Endothelial cell of umbilical vein (primary cell): ENCODE results near the gene MEA1. TPM values are rescaled to one million over a fixed set of nuclear protein-coding genes. Genes with fewer than 3 reads are reported as not detected.

Experiments used
- BruUV-seq: library from RNA; stranded (reverse); fragments of 400-500 nt; replicated peaks from 2 replicates; lab custom pipeline; 2021; lab: Mats Ljungman, UMichigan
- CTCF ChIA-PET: fragments of 300-600, 350-600 bp; sonication (Branson Sonifier 250); formaldehyde crosslinking; loops from one replicate; lab custom pipeline; 2021; ENCODE audit warnings: antibody characterized with exemption, inconsistent platforms; lab: Charles Lee
- POLR2A ChIA-PET: fragments of 300-600, 350-600 bp; sonication (Branson Sonifier 250); formaldehyde crosslinking; loops from one replicate; lab custom pipeline; 2021; ENCODE audit warnings: antibody characterized with exemption, inconsistent platforms; lab: Charles Lee
- DNase-seq: peaks from one replicate; pipeline ENCODE4 v3.0.0-alpha.2; 2011; ENCODE audit warnings: low read depth, low spot score
- FAIRE-seq: peaks from 2 replicates; lab custom pipeline; 2011; peaks lifted over from hg19 to GRCh38; lab: Jason Lieb, UNC
- H2AFZ ChIP-seq: 2 replicates; pipeline ENCODE4 v1.6.0; 2012; ENCODE audit warnings: low read depth, low read length, control low read depth, inconsistent platforms
- H3K27ac ChIP-seq: 2 replicates; pipeline ENCODE4 v1.5.1; 2011; ENCODE audit warnings: low read depth, mild to moderate bottlenecking, control low read depth, low read length, moderate library complexity; ENCODE audit not compliant: insufficient read depth
- H3K27me3 ChIP-seq, 2 experiments: 2 replicates each; pipeline versions ENCODE4 v1.6.0 to v1.6.1; 2011; ENCODE audit warnings: low read length in 2 of 2, mixed read lengths in 1 of 2; ENCODE audit not compliant: control insufficient read depth in 2 of 2, insufficient read depth in 2 of 2
- H3K36me3 ChIP-seq, 2 experiments: 2 replicates in 1 of 2; 3 replicates in 1 of 2; pipeline ENCODE4 v1.5.1; 2011; ENCODE audit warnings: low read length in 2 of 2, mild to moderate bottlenecking in 1 of 2, moderate library complexity in 1 of 2; ENCODE audit not compliant: control insufficient read depth in 2 of 2, insufficient read depth in 2 of 2; ENCODE audit errors: extremely low read depth in 1 of 2
- H3K4me1 ChIP-seq: 3 replicates; pipeline ENCODE4 v1.5.1; 2011; ENCODE audit warnings: mild to moderate bottlenecking, low read length; ENCODE audit not compliant: control insufficient read depth, insufficient read depth; ENCODE audit errors: extremely low read depth
- H3K4me2 ChIP-seq: 2 replicates; pipeline ENCODE4 v1.6.1; 2011; ENCODE audit warnings: low read length, control low read depth, mixed read lengths; ENCODE audit not compliant: insufficient read depth
- H3K4me3 ChIP-seq, 3 experiments: fragments of 200-600 bp in 1 of 3; sonication (generic), shearing (Covaris generic) in 1 of 3; replicated peaks in 1 of 3; 2 replicates each; pipeline ENCODE4 v1.5.1; 2011 to 2016; ENCODE audit warnings: control low read depth in 3 of 3, low read length in 3 of 3, mild to moderate bottlenecking in 2 of 3, inconsistent platforms in 1 of 3, low read depth in 1 of 3, moderate library complexity in 1 of 3; ENCODE audit not compliant: insufficient read depth in 1 of 3
- H3K79me2 ChIP-seq: 2 replicates; pipeline ENCODE4 v1.6.0; 2012; ENCODE audit warnings: low read length, inconsistent platforms; ENCODE audit not compliant: control insufficient read depth, insufficient read depth
- H3K9ac ChIP-seq: replicated peaks from 2 replicates; pipeline ENCODE3; 2011; ENCODE audit warnings: low read length, control low read depth; ENCODE audit not compliant: insufficient read depth; ENCODE audit errors: extremely low read depth
- H3K9me1 ChIP-seq: replicated peaks from 3 replicates; pipeline ENCODE4 v1.6.0; 2011; ENCODE audit warnings: mild to moderate bottlenecking, low read length; ENCODE audit not compliant: control insufficient read depth, insufficient read depth; ENCODE audit errors: extremely low read depth
- H3K9me3 ChIP-seq: replicated peaks from 2 replicates; pipeline ENCODE4 v1.5.1; 2012; ENCODE audit warnings: low read length, inconsistent platforms; ENCODE audit not compliant: control insufficient read depth, insufficient read depth
- H4K20me1 ChIP-seq: replicated peaks from 2 replicates; pipeline ENCODE3; 2011; ENCODE audit warnings: mild to moderate bottlenecking, low read length; ENCODE audit not compliant: control insufficient read depth, insufficient read depth; ENCODE audit errors: extremely low read depth
- EZH2 ChIP-seq: IDR thresholded peaks from 2 replicates; pipeline ENCODE4 v1.6.1; 2012; ENCODE audit warnings: borderline replicate concordance, low read depth, mild to moderate bottlenecking, moderate library complexity, low read length, inconsistent platforms; ENCODE audit not compliant: severe bottlenecking
- FOS ChIP-seq: IDR thresholded peaks from 2 replicates; pipeline ENCODE4 v1.6.1; 2011; ENCODE audit warnings: mild to moderate bottlenecking, low read length, moderate library complexity, borderline replicate concordance; ENCODE audit not compliant: insufficient read depth
- GATA2 ChIP-seq: IDR thresholded peaks from 2 replicates; pipeline ENCODE4 v1.7.0; 2011; ENCODE audit warnings: low read depth, mild to moderate bottlenecking, moderate library complexity, mixed read lengths, low read length; ENCODE audit not compliant: insufficient read length, insufficient read depth
- JUN ChIP-seq: IDR thresholded peaks from 2 replicates; pipeline ENCODE4 v1.6.1; 2011; ENCODE audit warnings: borderline replicate concordance, low read depth; ENCODE audit not compliant: insufficient read length, insufficient read depth
- MYC ChIP-seq: IDR thresholded peaks from one replicate; pipeline ENCODE4 v1.6.1; 2011; ENCODE audit warnings: mild to moderate bottlenecking, low read depth, low read length
- POLR2A ChIP-seq: IDR thresholded peaks from 2 replicates; pipeline ENCODE4 v1.6.1; 2012; ENCODE audit warnings: low read depth, mild to moderate bottlenecking, control low read depth, low read length
- POLR2AphosphoS5 ChIP-seq: IDR thresholded peaks from 2 replicates; pipeline ENCODE4 v1.6.1; 2012; ENCODE audit warnings: low read depth, mild to moderate bottlenecking, control low read depth, low read length, moderate library complexity; ENCODE audit not compliant: insufficient read depth
- dilution Hi-C: fragments of 300-500 bp; cut with MboI; formaldehyde crosslinking; loops from one replicate; pipeline ENCODE4 v1.15.0; 2019; ENCODE audit warnings: low sequenced_read_pairs; ENCODE audit not compliant: extremely low pct_ligation_motif_present
- intact Hi-C: fragments of 100-400 bp; cut with micrococcal nuclease; formaldehyde crosslinking; loops from one replicate; pipeline ENCODE4 v1.10.0; 2022
- polyA plus RNA-seq, 4 experiments: library from polyadenylated mRNA; depleted of rRNA in 3 of 4; stranded (reverse) in 3 of 4; unstranded in 1 of 4; fragments of >200 nt; gene quantifications; 2 replicates each; pipeline versions ENCODE4 v1.2.1 to v1.2.3, GENCODE V29; 2011 to 2012; ENCODE audit warnings: missing spikeins in 1 of 4
- total RNA-seq: library from RNA; stranded (reverse); gene quantifications from 2 replicates; pipeline ENCODE4 v1.2.3, GENCODE V29; 2021
- TF ChIP-seq, protein P1 (sequence below), 2 donors: IDR thresholded peaks; 1 replicate in 1 of 2; 2 replicates in 1 of 2; pipeline ENCODE4 v1.5.1; 2011; ENCODE audit warnings: low read length in 2 of 2, mild to moderate bottlenecking in 2 of 2, moderate library complexity in 2 of 2, control low read depth in 1 of 2, inconsistent platforms in 1 of 2, low read depth in 1 of 2; ENCODE audit not compliant: insufficient read depth in 1 of 2; ENCODE audit errors: extremely low read depth in 1 of 2
- TF ChIP-seq, protein P2 (sequence below): IDR thresholded peaks from 2 replicates; pipeline ENCODE4 v1.6.1; 2011; ENCODE audit not compliant: insufficient read depth, insufficient read length

The MEA1 gene
- total and polyA plus RNA-seq, 2 donors (not counting 3 experiments of a cell fraction or from before 2014, with no cell fraction given): 62.5 to 69.5 TPM

DNA sequence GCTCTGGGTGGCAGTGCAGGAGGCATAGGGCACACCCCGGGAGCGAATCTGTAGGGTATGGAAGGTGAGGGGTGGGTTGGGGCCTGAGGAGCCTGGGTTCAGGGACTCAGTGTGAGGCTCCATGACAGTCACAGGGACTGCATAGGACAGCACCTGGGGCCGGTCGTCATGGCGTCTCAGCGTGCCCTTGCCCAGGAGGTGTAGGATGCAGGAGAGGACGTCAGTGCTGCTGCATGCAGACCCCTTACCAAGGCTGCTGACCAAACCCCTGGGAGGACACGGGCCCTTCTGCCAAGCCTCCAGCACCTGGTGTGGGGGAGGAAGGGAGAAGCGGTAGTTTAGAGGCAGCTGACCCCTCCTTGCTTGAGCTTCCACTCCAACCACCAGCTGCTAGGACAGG, 24.0 kb upstream of the MEA1 start:
- TF ChIP-seq MYC: no peak
- TF ChIP-seq EZH2: no peak
- no peak for TF ChIP-seq POLR2A
- TF ChIP-seq GATA2: no peak
- no peak for TF ChIP-seq FOS
- TF ChIP-seq, protein P1, sequence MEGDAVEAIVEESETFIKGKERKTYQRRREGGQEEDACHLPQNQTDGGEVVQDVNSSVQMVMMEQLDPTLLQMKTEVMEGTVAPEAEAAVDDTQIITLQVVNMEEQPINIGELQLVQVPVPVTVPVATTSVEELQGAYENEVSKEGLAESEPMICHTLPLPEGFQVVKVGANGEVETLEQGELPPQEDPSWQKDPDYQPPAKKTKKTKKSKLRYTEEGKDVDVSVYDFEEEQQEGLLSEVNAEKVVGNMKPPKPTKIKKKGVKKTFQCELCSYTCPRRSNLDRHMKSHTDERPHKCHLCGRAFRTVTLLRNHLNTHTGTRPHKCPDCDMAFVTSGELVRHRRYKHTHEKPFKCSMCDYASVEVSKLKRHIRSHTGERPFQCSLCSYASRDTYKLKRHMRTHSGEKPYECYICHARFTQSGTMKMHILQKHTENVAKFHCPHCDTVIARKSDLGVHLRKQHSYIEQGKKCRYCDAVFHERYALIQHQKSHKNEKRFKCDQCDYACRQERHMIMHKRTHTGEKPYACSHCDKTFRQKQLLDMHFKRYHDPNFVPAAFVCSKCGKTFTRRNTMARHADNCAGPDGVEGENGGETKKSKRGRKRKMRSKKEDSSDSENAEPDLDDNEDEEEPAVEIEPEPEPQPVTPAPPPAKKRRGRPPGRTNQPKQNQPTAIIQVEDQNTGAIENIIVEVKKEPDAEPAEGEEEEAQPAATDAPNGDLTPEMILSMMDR (IDR thresholded peaks at IDR 0.05; ENCODE audit: extremely low read depth in 1 of 2, insufficient read depth in 1 of 2, low read depth in 1 of 2, low read length in 2 of 2): no peak
- TF ChIP-seq JUN: no peak
- TF ChIP-seq, protein P2, sequence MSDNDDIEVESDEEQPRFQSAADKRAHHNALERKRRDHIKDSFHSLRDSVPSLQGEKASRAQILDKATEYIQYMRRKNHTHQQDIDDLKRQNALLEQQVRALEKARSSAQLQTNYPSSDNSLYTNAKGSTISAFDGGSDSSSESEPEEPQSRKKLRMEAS: no peak
- TF ChIP-seq POLR2AphosphoS5: no peak
- H3K9ac ChIP-seq: no peak overlapping the region
- no peak overlapping the region for H3K4me2 ChIP-seq
- BruUV-seq: TSS peak; percentile 59
- no peak overlapping the region for H3K4me3 ChIP-seq
- DNase-seq: no peak
- POLR2A ChIA-PET: interaction anchor here (1.0 kb wide), 1 partner anchor 10 kb away, joined by 3 read pairs; no protein-coding TSS in a partner anchor
- no peak overlapping the region for H3K27ac ChIP-seq
- no peaks in the 10 kb centered on the region for H3K27me3 ChIP-seq
- H3K36me3 ChIP-seq: peaks cover 3 to 41% of the 10 kb centered on the region in 2 experiments
- no peak for FAIRE-seq
- H3K9me3 ChIP-seq: no peaks in the 10 kb centered on the region
- CTCF ChIA-PET: interaction anchor here (0.9 kb wide), 1 partner anchor 38 kb away, joined by 3 read pairs; the partner anchor contains the start of gene PTK7
- H2AFZ ChIP-seq: no peak overlapping the region
- intact Hi-C loops (no loop called here), dilution Hi-C loops (no loop called here)
- no peaks in the 10 kb centered on the region for H3K4me1 ChIP-seq
- no peaks in the 10 kb centered on the region for H4K20me1 ChIP-seq
- H3K79me2 ChIP-seq: no peaks in the 10 kb centered on the region
- no peaks in the 10 kb centered on the region for H3K9me1 ChIP-seq
